ENCODE measurements around the gene RAB11FIP3.
"Not testable (repeated sequence)": the region's sequence is repeated elsewhere in the genome, so short reads cannot be mapped to it uniquely, and the experiment has no call there.

Gene RAB11FIP3

DNA sequence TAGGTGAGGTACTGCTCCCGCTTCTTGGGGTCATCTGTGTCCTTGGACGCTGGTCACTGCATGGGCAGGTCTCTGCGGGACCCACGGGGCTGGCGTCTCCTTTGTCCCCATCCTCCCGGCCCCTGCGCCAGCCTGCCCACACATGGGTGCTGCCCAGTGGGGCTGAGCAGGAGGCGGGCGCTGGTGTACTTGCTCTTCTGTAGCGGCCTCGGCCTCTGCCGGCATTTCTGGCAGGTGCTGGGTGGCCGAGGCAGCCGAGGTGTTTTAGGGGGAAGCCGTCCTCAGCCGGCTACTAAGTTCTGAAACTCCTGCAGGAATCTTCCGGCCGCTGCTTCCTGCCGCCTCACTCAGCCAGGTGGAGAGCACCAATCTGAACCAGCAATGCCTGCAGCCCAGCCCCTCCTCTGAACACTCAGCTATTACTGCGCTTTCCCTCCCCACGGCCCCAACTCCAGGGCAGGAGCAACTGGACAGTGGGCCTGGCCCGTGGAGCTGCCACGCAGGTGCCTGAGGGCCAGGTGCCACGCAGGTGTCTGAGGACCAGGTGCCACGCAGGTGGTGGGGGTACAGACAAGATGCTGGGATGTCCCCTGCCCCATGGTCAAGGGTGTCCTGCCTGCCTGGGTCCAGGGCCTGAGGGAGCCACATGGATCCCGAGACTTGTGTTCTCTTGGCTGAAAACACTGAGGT is 13.7 kb upstream of the RAB11FIP3 start:
- Histone ChIP-seq H3K4me3 (ENCODE audit: low read length) (no peak overlapping the region), H3K79me2 (ENCODE audit: control insufficient read depth, low read length) (no peaks in the 10 kb centered on the region), H3K27me3 (ENCODE audit: control insufficient read depth, low read length) (no peaks in the 10 kb centered on the region), H3K36me3 (ENCODE audit: control insufficient read depth, low read length) (no peaks in the 10 kb centered on the region), H3K9me2 (replicated peaks; ENCODE audit: control insufficient read depth, low read length) (no peaks in the 10 kb centered on the region), H4K20me1 (ENCODE audit: control insufficient read depth, insufficient read depth, low read depth, low read length) (no peaks in the 10 kb centered on the region), H3K4me1 (ENCODE audit: control insufficient read depth, low read length) (no peaks in the 10 kb centered on the region), H3K4me2 (ENCODE audit: low read length) (no peak overlapping the region), H3K9me3 (ENCODE audit: control insufficient read depth, insufficient read depth, low read length) (no peaks in the 10 kb centered on the region), H3F3A (ENCODE audit: control insufficient read depth, insufficient read depth) (no peaks in the 10 kb centered on the region), H3K27ac (ENCODE audit: low read depth, low read length) (no peak overlapping the region)
- TF ChIP-seq CTCF (IDR thresholded peaks at IDR 0.05; ENCODE audit: low read depth, low read length, poor library complexity, severe bottlenecking): no peak
- no peak for TF ChIP-seq EZH2phosphoT487 (IDR thresholded peaks at IDR 0.05; ENCODE audit: borderline replicate concordance, low read length)

DNA sequence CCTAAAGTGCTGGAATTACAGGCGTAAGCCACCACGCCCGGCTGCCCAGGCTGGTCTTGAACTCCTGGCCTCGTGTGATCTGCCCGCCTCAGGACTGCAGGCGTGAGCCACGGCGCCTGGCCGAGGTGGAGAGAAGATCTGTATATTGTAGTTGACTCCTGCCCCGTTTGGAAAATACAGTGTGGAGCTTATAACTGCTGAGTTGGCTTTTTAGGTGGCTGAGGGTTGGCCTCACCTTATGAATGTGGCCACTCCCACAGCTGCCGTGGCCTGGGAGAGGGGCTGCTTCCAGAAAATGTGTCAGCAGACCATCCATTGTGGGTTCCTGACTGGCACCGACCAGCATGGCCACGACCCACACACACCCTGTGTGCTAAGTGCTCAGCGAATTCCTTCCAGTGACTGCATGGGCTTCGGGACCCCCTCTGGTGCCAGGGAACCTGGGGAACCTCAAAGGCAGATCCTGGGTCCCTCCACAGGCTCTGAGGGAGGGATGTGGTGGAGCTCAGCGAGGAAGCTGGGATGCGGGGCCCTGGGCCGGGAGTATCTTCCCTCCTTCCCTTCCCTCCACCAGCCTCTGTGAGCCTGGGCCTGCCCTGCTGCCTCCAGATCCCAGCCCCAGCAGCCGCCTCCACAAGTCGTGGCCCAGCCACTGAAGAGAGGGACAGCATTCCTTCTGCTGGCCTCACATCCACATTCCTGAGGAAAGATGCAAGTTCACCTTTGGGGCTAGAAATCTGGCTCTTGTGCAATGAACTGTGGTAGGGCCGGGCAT is 10.9 kb upstream of the RAB11FIP3 start:
- H3K4me1 ChIP-seq (ENCODE audit: control insufficient read depth, low read length): no peaks in the 10 kb centered on the region
- H3K79me2 ChIP-seq (ENCODE audit: control insufficient read depth, low read length): no peaks in the 10 kb centered on the region
- H4K20me1 ChIP-seq (ENCODE audit: control insufficient read depth, insufficient read depth, low read depth, low read length): no peaks in the 10 kb centered on the region
- H3K9me2 ChIP-seq (replicated peaks; ENCODE audit: control insufficient read depth, low read length): no peaks in the 10 kb centered on the region
- TF ChIP-seq CTCF (IDR thresholded peaks at IDR 0.05; ENCODE audit: low read depth, low read length, poor library complexity, severe bottlenecking): no peak
- no peak for TF ChIP-seq EZH2phosphoT487 (IDR thresholded peaks at IDR 0.05; ENCODE audit: borderline replicate concordance, low read length)
- no peak overlapping the region for H3K4me3 ChIP-seq (ENCODE audit: low read length)
- H3K4me2 ChIP-seq (ENCODE audit: low read length): no peak overlapping the region
- no peaks in the 10 kb centered on the region for H3K36me3 ChIP-seq (ENCODE audit: control insufficient read depth, low read length)
- H3K9me3 ChIP-seq (ENCODE audit: control insufficient read depth, insufficient read depth, low read length): no peaks in the 10 kb centered on the region
- no peaks in the 10 kb centered on the region for H3K27me3 ChIP-seq (ENCODE audit: control insufficient read depth, low read length)
- H3K27ac ChIP-seq (ENCODE audit: low read depth, low read length): no peak overlapping the region
- H3F3A ChIP-seq (ENCODE audit: control insufficient read depth, insufficient read depth): no peaks in the 10 kb centered on the region

DNA sequence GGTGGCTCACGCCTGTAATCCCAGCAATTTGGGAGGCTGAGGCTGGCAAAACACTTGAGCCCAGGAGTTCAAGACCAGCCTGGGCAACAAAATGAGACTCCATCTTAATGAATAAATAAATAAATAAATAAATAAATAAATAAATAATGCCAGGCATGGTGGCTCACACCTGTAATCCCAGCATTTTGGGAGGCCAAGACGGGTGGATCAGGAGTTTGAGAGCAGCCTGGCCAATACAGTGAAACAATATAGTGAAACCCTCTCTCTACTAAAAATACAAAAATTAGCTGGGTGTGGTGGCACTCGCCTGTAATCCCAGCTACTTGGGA is 10.3 kb upstream of the RAB11FIP3 start:
- H3K9me2 ChIP-seq (replicated peaks; ENCODE audit: control insufficient read depth, low read length); H4K20me1 ChIP-seq (ENCODE audit: control insufficient read depth, insufficient read depth, low read depth, low read length); H3K4me3 ChIP-seq (ENCODE audit: low read length); H3K4me1 ChIP-seq (ENCODE audit: control insufficient read depth, low read length); H3K79me2 ChIP-seq (ENCODE audit: control insufficient read depth, low read length); H3K4me2 ChIP-seq (ENCODE audit: low read length); H3K36me3 ChIP-seq (ENCODE audit: control insufficient read depth, low read length); H3K27me3 ChIP-seq (ENCODE audit: control insufficient read depth, low read length); H3K27ac ChIP-seq (ENCODE audit: low read depth, low read length); H3K9me3 ChIP-seq (ENCODE audit: control insufficient read depth, insufficient read depth, low read length); H3F3A ChIP-seq (ENCODE audit: control insufficient read depth, insufficient read depth): not testable (repeated sequence)

DNA sequence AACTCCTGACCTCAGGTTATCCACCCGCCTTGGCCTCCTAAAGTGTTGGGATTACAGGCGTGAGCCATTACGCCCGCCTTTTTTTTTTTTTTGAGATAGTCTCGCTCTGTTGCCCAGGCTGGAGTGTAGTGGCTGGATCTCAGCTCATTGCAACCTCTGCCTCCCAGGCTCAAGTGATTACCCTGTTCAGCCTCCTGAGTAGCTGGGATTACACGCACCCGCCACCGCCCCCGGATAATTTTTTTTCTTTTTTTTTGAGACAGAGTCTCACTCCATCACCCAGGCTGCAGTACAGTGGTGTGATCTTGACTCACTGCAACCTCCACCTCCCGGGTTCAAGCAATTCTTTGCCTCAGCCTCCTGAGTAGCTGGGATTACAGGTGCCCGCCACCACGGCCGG is 3.3 kb upstream of the RAB11FIP3 start:
- H3K4me2 ChIP-seq (ENCODE audit: low read length); H3K4me3 ChIP-seq (ENCODE audit: low read length); H3K27ac ChIP-seq (ENCODE audit: low read depth, low read length); H3F3A ChIP-seq (ENCODE audit: control insufficient read depth, insufficient read depth); H4K20me1 ChIP-seq (ENCODE audit: control insufficient read depth, insufficient read depth, low read depth, low read length); H3K9me2 ChIP-seq (replicated peaks; ENCODE audit: control insufficient read depth, low read length); H3K9me3 ChIP-seq (ENCODE audit: control insufficient read depth, insufficient read depth, low read length); H3K36me3 ChIP-seq (ENCODE audit: control insufficient read depth, low read length): not testable (repeated sequence)
- H3K4me1 ChIP-seq (ENCODE audit: control insufficient read depth, low read length): peaks cover 14% of the 10 kb centered on the region
- H3K27me3 ChIP-seq (ENCODE audit: control insufficient read depth, low read length): peaks cover 12% of the 10 kb centered on the region
- H3K79me2 ChIP-seq (ENCODE audit: control insufficient read depth, low read length): peaks cover 11% of the 10 kb centered on the region
